ENCODE data around the gene HERC2.
"Not testable (repeated sequence)": the region's sequence is repeated elsewhere in the genome, so short reads cannot be mapped to it uniquely, and the experiment has no call there.

HERC2 gene

DNA sequence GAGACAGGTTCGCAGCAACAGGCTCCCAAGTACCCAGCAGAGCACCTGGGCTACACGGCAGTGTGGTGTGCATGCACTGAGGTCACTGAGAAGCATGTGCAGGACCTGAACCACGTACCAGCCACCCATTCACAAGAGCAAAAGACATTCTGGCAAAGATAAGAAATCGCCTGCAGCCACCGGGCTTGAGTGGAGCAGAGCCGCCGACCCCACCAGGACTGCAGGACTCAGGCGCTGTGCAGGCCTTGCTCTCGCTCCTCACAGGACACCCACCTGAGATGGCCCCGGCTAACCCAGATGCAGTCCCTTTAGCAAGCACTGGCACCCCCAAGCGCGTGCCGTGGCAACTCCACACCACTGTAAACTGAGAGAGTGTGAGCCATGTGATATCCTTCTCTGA lies 190.6 kb downstream of the HERC2 start:
- DNase-seq (ENCODE audit: low read depth): no peak

DNA sequence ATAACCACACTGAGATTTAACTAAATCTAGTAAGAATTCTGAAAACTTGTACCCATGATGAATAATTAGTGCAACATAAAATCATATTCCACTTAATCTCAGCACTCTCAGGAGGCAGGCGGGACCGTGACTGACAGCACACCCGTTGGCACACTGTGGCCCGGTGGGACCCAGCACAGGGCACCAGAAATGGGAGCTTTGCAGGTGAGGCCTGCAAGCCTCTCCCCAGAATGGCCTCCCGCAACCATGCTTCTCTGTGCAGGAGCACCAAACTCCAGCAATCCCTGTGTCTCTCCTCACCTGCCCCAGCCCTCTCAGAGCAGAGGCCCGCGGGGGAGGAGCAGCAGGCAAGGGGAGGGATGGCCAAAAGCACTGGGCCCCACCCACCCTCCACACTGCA lies 191.3 kb downstream of the HERC2 start:
- DNase-seq (ENCODE audit: low read depth): no peak

DNA sequence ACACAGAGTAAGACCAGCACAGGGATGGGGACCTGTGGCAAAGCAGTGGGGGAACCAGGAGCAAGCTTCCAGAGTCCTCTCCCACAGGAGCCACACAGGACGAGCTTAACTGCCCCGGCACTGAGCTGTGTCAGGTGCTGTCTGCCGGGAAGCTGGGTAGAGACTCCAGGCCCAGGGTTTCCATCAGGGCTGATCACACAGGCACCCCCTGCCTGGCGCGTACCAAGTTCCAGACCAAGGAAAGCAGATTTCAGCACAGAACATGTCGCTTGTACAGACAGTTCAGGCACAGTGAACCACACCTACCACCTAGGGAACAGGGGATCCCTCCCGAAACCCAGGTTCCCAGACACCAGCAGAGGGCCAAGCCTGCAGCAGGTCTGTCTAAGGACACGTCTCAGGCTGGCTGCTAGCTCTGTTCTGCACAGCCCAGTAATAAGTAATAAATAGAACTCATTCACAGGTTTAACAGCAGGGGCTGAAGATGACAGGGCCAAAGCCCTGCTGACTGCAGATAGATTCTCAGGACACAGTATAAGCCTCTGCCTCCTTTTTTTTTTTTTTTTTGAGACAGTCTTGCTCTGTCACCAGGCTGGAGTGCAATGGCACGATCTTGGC lies 192.6 kb downstream of the HERC2 start:
- DNase-seq (ENCODE audit: low read depth): no peak

DNA sequence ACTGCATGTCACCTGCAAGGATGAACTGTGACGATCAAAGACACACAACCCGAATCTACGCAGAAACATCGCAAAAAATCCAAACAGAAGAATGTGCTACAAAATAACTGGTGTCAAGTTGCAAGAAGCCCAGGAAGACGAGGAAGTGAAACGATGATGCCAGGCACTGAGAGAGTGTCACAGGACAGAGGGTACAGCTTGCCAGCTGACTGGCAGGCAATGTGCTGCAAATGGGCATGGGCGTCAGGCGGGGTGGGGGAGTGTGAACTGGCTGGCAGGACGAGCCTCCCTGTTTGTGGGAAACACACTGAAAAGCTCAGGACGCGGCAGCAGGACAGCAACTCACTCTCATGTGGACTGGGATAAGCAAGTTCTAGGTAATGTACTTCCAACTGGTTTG lies 193.9 kb downstream of the HERC2 start:
- no peak for DNase-seq (ENCODE audit: low read depth)

DNA sequence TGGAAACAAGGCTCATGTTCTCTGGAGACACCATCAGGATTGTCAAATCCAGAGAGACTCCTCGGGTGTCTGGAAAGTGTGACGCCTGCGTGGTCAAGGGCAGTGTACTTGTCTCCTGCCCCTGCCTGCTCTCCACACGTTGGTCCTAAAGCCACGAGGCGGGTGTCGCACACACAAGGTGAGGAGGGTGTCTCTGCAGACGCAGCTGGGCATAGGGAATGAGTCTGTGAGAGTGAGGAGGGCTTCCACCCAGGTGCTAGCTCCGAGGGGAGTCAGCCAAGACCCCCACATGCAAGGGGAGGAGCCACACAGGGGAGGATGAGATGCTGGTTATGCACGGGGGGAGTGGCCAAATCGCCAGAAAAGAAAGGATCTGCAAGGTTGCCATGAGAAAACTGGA lies 194.9 kb downstream of the HERC2 start:
- DNase-seq (ENCODE audit: low read depth): no peak

DNA sequence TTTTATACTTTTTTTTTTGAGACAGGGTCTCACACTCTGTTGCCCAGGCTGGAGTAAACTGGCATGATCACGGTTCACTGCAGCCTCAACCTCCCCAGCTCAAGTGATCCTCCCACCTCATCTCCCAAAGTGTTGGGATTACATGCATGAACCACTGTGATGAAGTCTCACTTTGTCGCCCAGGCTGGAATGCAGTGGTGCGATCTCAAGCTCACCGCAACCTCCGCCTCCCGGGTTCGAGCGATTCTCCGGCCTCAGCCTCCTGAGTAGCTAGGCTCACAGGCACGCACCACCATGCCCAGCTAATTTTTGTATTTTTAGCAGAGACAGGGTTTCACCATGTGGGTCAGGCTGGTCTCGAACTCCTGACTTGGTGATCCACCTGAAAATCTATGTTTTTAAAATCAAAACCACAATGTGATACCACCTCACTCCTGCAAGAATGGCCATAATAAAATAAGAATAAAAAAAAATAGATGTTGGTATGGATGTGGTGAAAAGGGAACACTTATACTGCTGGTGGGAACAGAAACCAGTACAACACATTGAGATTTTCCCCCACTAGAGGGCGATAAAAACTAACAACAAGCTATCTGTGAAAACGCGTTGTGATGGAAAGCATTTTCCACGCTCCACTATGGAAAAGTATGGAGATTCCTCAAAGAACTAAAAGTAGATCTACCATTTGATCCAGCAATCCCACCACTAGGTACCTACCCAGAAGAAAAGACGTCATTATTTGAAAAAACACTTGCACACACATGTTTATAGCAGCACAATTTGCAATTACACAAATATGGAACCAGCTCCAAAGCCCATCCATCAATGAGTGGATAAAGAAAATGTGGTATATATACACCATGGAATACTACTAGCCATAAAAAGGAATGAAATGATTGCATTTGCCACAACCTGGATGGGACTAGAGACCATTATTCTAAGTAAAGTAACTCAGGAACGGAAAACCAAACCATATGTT lies 196.0 kb downstream of the HERC2 start:
- no peak for DNase-seq (ENCODE audit: low read depth)

DNA sequence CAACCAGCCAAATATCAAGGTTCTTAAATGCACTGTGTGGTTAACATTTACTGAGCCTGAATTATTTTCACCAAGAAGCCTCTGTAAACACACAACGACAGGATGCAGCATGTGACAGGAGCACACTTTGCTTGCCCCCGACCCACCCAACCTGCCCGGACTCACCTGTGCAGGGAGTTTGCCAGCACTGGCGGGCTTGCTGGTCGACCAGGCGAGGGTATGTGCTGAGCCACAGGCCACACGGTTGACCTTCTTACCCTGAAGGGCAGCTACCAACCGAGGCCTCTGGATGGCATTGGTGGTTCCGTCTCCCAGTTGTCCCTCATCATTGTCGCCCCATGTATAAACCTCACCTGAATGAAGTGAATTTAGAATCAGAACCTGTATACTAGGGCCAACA lies 197.1 kb downstream of the HERC2 start:
- no peak for DNase-seq (ENCODE audit: low read depth)

DNA sequence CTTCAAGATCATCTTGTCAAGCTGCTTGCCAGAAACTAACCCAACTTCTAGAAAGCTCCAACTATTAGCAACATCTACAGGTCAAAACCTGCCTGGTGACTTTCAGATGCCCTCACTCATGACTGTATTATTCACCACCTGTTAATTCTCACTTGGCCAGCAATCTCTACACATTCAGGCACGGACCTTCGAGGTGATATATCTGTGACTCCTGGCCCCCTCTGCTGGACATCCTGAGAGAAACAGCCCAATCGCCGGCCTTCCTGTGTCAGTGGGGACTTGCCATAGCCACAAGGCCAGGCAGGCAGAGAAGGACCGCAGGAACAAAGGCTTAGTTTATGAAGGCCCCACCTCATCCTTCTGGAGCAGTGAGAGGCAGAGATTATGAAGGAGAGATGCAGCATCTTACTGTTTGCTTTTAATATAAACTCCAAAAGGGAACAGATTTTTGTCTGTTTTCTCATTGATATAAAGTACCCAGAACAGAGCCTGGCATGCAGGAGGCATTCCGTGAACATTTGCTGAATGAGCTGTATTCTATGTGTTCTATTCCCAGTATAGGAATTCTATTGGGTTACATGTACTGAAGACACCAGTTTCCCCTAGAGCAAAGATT lies 198.5 kb downstream of the HERC2 start:
- peak; percentile 42 for DNase-seq (ENCODE audit: low read depth)

DNA sequence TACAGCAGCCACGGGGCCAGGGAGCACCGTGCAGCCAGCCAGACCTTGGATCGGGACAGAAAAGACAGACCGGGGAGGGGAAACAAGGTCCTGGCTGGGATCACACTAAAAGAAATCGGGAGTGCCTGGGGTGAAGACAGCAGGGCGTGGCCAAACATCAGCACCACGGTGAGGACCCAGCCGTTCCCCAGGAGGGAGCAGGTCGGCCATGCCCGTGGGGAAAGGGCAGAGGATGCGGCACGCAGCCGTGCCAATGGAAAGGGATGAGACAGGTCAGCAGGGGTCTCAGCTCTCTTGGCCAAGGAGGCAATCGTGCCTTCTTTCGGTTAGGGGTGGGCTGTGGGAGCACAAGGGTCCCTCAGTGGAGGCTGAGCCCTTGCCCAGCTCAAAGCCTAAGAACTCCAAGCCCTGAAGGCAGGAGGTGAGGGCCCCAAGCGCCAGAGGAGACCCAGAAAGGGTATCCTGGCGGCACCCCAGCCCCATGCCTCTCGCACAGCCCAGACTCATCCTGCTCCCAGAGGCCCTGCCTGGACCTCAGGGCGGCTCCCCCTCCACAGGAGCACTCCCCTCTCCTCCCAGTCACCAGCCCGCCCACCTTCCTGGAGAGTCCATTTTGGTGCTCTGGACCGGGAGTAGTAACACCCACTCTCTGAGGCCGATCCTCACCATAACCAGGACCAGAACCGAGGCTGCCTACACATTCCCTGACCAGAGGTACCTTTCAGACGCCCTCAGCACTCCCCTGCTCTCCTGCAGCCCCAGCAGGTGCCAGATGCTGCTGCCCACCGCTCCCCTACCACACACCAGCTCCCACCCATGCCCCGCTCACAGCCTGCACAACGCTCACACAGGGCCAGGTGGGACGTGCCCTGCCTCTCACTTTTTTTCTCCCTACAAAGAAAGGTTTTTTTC lies 199.7 kb downstream of the HERC2 start:
- DNase-seq (ENCODE audit: low read depth): no peak

DNA sequence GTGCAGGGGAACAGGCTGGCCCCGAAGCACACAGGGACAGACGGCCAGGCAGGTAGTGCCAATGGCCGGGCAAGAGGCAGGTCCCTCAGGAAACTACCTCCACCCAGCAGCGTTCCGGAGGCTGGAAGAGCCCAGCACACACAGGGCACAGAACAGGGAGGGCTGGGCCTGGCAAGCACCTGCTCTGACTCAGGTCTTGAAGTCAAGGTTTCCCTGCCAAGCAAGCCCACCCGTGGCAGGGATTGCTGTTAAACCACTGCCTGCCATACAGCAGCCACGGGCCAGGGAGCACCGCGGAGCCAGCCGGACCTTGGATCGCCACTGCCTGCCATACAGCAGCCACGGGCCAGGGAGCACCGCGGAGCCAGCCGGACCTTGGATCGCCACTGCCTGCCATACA lies 200.4 kb downstream of the HERC2 start:
- not testable (repeated sequence) for DNase-seq (ENCODE audit: low read depth)

DNA sequence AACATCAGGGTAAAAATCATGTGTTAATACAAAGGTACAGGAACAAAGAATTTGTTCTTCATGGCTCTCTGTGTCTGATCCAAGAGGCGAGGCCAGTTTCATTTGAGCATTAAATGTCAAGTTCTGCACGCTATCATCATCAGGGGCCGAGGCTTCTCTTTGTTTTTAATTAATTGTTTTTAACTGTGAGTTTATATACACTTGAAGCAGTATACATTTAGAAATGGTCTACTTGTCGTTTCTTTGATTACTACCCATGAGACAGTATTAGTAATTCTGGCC lies 201.7 kb downstream of the HERC2 start:
- no peak for DNase-seq (ENCODE audit: low read depth)

DNA sequence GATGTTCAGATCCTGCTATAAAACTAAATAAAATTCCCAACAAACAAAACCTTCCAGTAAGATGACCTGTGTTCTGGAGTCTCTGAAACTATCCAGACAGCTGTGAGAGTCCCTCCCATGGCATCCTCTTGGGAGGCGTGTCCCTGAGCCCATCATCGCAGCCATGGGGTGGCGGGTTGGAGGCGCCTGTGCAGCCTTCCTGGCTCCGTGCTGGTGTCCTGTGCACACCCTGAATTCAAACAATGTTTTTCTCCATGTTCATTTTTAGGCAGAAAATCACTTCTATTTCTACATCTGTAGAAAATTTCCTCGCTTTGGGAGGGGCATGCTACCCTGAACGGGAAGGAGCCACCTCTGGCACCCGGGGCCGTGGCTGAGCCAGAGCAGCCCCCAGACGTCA lies 203.4 kb downstream of the HERC2 start:
- no peak for DNase-seq (ENCODE audit: low read depth)

DNA sequence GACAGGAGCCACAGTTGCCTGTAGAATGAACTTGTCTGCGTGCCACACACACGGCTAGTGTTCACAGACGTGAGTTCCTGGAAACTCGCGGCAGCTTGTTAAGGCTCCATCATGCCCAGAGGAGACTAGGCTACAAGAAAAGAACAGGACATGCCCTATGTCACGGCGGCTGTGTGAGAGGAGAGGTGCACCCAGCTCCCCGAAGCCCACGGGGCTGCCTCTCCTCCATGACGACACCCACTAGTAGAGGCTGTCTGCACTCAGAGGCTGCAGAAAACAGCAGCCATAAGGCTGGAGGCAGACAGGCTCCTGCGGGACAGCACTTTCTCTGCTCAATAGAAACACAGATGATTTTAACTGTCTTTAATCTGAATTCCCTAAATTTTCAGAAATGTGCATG lies 203.9 kb downstream of the HERC2 start:
- no peak for DNase-seq (ENCODE audit: low read depth)

DNA sequence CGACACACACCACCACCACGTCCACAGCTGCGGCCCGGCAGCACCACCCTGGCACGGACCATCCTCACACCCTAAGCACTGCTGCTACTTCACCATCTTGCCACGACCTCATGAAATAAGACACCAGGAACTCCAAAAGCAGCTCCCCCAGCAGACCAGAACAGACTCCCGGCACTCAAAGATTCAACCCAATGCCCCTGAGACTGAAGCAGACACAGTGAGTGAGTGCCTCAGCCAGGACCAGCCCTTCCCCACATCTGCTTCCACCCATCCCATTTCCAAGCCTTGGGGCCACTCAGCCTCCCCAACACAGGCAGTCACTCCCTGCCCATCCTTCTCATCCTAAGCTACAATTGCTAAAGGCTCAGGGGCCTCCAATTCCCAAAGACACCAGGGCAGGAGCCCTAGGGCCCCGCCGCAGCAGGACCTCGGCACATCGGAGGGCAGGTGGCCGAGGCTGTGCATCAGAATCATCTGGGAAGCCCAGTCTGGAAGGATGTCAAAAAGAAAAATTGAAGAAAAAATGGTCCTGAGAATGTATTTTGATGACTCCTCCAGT lies 204.5 kb downstream of the HERC2 start:
- no peak for DNase-seq (ENCODE audit: low read depth)

DNA sequence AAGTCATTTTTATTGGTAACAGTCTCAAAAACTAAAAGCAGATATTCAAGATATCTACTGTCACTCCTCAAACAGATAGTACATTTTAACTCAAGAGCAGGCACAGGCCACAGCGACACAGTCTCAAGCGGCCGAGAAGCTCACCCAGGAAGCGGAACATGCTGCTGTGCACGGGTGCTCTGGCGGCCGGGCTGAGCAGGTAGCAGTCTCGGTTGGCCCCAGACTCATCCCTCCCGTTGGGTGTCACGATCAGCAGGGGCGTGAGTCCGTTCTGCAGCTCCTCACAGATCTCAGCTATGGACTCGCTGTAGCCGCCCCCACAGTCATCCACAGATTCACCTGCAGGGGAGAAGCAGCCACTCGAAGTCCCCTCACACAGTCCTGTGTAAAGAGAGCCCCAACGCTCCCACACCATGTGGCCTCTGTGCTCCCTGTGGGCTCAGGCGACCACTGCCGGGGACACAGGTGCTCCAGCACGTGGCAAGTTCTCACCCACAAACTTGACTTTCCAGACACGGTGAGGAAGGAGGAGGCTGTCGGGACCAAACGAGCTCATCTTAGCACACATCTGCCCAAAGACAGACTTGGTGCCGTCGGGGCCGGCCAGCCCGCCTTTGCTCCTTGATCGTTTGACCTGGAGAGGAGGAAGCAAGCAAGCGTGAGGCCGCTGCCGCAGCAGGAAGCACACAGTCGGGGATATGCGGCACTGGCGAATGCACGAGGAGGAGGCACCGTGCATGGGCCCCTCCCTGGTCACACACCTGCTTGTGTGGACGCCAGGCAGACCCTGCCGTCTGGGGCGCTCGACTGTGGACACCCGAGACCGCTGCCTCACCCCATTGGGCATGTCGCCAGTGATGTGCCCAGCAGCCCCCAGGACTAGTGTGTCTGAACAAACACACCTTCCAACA lies 205.2 kb downstream of the HERC2 start:
- no peak for DNase-seq (ENCODE audit: low read depth)

DNA sequence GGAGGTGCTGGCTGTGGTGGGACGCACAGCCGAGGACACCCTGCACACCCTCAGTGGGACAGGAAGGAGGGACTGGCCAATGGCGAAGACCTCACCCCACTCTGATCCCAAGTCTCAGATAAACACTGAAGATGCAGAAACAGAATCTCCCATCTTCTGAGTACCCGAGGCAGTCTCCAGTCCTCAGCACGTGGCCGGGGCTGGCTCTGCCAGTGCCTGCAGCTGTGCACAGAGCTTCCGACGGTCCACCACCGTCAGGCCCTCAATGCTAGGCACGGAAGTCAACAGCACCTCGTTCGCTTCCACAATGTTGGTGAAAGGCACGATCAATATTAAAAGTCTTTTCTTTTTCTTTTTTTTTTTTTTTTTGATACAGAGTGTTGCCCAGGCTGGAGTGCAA lies 206.1 kb downstream of the HERC2 start:
- no peak for DNase-seq (ENCODE audit: low read depth)

DNA sequence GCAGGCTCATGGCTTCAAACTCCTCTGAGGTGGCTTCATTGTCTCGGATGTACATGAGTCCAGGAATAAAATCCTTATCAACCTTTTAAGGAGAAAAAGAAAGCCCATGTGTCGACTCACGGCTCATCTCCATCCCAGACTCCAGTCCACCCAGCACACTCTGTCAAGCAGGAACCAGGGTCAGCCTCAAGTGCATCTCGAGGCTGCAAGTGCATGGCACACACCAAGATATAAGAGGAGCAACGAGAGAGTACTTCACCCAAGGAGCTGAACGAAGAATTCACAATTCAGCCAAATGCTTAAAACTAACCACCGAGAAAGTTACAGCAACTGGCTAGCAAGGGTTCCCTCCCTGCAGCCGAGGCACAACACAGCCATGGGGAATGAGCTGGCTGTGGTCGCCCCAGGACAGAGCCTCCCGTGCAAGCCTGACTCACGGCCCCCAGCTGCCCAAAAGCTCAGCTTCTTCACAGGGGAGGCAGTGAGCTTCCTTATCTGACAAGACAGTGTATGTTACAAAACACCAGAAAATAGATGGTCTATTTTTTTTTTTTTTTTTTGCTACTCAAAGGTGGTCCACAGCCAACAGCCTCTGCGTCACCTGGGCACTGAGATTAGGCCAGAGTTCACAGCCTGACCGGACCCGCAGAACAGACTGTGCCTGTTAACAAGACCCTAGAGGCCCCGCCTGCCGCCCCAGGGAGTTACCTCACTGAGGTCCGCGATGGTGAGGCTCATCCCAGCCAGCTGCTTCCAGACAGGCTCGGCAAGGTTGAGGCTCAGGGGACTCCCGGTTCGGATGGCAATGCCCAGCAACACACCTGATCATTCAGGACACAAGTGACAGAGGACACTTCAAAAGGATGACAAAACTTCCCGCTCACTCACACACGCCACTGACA lies 207.0 kb downstream of the HERC2 start:
- DNase-seq (ENCODE audit: low read depth): no peak

DNA sequence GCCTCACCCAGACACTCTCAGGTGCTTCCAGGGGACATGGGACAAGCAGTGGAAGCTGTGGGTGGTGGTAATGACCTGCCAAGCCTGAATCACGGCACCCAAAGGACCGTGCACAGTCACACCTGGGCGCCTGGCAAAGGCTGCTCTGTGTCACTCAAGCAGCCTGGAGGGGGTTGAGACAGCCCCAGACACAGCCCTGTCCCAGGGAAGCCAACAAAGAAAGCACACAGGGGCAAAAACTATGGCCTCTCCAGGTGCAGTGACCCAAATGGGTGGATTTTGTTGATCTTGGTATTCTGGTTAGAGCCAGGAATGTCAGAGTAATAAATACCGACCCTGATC lies 207.9 kb downstream of the HERC2 start:
- DNase-seq (ENCODE audit: low read depth): no peak

DNA sequence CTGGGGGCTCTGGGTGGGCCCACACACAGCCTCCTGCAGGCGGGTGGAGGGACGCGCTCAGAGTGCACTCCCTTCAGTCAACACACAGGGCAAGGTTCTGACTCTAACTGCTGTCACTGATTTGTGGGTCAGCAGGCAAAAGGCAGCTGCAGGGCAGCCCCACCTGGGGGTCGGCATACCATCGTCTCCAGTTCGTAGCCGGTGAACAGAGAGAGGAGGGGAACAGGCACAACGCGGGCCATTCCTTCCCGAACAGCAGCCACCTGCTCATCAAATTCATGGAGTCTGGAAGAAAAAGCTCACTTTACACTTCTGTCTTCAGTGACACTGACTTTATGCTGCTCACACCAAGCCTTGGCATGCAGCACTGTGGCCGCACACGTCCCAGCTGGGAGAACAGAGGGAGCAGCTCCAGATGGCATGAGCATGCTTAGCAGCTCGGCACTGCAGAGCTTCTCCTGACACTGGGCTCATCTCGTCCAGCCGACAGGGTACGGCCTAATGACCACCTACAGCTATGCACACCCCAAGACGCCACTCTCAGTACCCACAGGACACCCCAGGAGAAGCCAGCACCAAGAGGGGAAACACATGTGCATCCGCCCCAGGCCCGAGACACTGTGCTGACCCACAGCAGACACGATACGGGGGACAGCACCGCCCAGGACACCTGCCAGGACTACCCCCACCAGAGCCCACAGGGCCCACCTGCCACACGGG lies 208.4 kb downstream of the HERC2 start:
- DNase-seq (ENCODE audit: low read depth): no peak

All from stimulated activated CD8-positive, alpha-beta memory T cell treated with anti-CD3 and anti-CD28 coated beads, Interleukin-12 subunit alpha, Interleukin-12 subunit beta, amount 100 ng/mL, for 1 hour (primary cell).